ENCODE results near the gene PRSS38.

The PRSS38 gene

DNA sequence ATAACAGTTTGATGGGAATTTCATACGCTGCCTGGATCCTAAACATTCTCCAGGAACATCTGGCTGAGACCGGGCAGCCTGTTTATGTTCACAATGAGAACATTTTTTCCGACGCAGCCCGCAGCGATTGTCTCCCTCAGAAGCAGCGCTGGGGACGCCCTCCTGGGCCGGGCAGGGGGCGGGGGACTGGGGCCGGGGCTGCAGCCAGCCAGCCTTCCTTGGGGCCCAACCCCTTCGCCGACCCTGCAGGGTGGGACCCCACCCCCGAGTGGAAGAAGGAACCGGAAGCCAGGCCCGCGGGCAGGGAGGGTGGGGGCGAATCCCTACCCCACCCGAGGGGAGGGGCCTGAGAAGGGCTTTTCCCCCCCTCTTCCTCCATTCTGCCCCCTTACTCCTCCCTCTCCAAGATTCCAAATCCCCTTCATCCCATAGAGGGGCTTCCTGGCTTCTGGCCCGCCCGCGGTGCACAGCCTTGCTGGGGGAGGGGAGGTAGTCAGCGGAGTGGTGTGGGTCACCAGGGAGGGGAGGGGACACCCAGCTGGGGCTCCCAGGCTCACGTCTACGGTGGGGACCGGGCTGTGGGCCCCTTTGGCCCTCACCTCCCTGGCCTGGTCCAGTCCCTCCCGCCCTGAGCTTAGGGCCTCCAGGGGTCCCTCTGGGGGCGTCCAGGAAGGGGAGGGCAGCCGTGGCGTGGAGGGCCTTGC lies 71.7 kb downstream of the PRSS38 start:
- DNase-seq: peak; percentile 29

DNA sequence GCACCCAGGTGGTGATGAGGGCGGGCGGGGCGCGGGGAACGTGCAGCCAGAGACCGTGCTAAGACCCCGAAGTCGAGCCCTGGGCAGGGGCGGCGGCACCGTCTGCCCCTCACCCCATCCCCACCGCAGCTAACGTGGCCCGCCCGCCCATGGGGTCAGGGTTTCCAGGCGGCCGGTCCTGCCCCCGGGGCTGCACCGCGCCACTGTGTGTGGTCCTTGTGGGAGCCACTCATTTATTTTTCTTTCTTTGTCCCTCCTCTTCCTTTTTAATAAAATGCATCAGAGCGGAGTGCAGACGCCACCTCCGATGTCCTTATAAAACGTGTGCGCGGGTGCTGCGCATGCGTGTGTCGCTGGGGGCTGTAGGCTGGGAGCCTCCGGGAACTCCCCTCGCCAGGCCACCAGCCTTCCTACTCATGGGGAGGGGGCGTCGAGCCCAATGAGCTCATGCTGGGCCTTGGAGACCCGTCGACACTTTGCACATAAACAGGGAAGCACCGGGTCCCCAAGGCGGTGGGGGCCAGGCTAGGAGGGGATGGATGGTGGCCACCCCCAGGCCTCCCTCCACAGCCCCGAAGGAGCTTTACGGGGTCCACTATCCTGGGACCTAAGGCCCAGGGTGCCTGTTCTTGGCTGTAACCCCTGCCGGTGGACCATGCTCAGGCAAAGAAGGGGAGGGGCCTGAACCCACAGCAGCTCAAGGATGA lies 72.4 kb downstream of the PRSS38 start:
- peak; percentile 17 for DNase-seq

DNA sequence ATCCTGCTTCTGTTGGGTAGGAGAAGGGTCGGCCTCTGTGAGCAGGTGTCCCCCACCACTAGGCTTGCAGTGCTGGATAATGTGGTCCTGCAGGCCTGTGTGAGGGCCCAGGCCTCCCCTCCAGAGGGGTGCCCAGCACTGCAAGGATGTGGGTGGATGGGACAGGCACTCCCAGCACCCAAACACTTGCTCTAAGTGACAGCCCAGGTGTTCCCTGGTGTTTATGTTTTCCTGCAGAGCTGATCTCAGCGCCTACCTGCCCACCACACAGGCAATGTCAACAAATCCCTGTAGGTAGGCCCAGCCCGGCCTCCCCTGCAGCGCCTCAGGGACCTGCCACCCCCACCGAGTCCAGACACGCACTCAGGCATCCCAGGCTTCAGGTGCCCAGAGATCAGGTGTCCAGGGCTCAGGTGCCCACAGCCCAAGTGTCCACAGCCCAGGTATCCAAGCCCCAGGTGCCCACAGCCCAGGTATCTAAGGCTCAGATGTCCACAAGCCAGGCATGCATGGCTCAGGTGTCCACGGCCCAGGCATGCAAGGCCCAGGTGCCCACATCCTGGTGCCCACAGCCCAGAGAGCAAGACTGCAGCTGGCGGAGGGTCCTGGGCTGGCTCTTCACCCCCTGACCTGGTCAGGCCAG lies 73.0 kb downstream of the PRSS38 start:
- DNase-seq: no peak

DNA sequence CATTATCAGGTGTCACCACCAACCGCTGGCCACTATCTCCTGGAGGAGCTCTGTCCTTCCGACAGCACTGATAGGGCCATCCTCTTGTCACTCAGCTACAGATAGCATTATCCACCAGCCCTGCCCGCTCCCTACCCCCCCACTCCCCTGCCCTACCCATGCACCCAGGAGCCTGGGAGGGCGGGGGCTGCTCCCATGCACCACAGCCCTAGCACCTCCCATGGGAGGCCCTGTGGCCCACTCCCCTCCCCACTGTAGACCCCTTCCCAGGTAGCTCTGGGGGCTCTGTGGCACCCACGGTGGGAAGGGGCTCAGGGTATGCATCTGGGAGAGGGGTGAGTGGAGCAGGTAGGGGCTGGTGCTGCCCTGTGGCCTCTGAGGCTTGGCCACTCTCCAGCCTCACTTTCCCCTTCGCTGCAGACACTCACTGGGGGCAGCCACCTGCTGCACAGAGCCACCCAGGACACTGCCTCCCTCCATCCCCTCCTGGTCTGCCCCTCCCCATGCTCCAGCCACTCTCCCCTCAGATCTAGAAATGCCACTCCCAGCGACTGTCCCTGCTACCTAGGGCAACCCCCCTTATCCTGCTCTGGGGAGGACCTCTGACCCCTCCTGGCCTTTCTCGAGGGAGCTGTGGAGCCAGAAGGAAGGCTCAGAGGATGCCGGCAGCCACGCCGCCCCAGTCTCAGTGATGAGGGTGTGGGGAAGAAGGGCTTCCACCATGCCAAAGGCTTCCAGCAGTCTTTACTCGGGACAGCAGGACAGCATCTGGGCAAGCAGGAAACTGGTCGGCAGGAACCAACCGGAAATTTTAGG lies 73.8 kb downstream of the PRSS38 start:
- DNase-seq: no peak

DNA sequence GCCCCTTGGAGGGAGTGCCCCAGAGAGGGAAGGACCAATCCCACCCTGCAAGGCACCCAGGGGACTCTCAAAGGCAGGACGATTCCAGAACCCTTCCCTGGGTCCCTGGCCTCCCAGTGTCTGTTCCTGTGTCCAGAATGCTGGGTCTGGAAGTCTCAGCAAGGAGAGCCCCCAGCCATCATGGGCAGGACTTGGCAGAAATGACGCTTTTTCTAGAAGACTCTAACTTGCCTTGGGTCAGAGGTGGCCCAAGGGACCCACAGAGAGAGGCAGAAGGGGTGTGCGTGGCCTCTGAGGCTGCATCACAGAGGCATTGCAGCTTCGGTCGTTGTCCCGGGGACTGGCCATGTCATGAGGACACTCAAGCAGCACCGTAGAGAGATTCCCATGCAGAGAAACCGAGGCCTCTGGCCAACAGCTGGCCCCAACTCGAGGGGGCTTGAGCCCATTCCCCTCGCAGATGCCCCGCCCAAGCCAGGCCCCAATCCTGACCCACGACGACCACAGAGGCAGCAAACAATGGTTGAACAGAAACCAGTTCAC lies 74.5 kb downstream of the PRSS38 start:
- no peak for DNase-seq

DNA sequence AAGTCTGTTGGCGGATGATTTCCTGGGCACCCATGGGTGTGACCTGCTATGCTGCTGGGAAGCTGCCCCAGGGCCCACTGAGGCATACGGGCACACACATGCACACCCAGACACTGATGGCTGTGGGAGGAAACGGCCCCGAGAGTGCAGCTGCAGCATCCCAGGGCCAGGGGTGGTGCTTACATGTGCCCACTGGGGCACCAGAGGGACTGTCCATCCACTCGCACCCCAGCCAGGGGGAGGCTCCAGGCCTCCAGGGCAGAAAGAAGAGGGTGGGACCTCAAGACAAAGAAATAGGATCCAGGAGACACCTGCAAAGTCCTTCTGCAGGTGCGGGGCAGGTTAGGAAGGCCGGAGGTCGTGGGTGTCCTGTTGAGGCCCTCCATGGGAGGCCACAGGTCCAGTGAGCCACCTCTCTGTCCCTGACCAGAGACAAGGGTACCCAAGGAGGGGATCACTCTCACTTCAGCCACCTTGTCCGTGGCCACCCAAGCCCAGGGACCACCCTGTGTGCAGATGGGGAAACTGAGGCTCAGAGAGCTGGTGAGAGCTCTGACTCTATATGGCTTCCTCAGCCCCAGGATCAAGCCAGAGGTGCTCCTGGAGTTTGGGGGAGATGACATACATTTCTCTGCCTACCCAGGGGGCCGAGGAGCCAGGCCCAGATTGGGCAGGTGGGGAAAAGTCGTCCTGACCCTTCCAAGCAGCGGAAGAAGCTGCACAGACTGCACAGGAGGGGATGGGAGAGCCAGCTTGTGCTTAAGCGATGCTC lies 75.2 kb downstream of the PRSS38 start:
- DNase-seq: no peak

DNA sequence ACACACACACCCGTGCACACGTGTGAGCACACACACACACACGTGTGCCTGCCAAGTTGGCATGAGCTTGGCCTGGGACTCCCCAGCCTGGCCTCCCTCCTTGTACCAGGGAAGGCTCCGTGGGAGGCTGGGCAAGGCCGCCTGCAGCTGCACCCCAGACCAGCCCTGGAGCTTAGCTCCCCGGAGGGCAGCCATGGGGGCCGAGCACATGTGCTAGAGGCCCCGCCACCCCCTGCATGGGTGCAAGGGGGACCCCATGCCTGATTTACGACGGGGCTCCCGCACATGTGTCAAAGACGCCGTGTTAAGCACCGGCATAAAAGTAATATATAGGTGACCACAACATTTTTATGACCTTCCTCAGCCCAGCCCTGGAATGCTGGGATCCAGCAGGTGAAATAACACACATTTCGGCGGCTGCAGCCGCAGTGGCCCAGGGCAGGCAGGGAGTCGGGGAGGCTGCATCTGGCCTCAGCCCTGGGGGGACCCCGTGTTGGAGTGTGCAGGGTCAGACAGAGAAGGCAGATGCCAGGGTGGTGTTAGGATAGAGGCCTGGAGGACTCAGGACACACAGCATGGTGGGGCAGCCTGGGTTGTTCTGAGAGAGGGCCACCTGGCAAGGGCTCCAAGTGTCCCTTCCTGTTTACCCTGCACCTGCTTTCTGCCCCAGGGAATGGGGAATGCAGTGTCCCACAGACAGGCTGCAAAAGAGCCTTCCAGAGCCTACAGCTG lies 75.9 kb downstream of the PRSS38 start:
- no peak for DNase-seq

DNA sequence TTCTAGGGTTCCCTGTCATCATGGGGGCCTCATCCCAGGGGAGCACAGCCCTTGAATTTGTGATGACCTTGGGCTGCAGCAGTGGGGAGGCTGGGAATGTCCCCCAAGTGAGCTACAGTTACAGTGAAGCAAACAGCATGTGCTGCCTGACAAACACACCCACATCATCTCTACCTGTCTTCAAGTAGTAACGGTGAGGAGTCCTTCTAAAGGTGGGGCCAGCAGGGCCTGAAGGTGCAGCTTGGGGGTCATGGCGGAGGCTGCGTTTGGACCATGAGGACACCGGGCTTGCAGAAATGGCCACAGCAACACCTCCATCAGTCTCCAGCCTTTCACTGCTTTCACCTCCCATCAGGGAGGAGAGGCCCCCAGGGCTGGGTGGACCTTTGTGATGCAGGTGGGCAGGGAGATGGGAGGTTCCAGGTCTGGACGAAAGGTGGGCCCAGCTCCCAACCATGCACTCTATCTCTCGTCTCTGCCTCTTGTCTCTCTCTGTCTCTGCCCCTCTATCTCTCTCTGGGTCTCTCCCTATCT lies 76.5 kb downstream of the PRSS38 start:
- no peak for DNase-seq

DNA sequence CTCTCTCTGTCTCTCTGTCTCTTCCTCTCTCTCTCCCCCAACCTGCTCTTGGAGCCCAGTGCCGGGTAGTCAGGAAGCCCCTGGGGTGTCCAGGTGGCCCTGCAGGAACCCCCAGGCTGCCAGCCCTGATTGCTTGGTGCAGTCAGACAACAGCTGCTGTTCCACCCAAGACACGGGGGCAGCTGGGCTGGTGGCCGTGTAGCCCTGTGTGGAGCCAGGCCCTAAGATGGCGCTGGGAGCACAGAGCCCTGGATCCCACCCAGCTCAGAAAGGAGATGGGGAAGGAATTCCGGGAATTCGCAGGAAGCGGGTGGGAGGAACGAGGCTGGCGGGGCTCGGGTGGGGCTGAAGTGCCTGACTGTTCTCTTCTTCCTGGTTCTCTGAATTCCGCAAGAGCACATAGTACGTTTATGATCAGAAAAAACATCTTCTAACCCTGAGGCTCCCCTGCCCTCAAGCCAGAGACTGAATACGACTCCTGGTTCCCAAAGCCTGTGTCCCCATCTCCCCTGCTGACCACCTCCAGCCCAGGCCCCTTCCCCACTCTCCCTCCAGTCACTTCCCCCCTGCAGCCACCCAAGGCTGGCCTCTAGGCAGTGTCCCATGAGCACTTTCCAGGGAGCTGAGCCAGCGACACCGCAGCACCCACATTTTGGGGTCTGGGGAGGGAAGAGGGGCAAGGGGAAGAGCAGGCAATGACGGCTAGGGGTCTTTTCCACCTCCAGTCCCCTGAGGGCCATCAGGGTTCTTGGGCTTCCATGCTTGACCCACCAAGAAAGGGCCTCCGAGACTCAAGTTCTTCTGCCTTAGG lies 77.2 kb downstream of the PRSS38 start:
- no peak for DNase-seq

DNA sequence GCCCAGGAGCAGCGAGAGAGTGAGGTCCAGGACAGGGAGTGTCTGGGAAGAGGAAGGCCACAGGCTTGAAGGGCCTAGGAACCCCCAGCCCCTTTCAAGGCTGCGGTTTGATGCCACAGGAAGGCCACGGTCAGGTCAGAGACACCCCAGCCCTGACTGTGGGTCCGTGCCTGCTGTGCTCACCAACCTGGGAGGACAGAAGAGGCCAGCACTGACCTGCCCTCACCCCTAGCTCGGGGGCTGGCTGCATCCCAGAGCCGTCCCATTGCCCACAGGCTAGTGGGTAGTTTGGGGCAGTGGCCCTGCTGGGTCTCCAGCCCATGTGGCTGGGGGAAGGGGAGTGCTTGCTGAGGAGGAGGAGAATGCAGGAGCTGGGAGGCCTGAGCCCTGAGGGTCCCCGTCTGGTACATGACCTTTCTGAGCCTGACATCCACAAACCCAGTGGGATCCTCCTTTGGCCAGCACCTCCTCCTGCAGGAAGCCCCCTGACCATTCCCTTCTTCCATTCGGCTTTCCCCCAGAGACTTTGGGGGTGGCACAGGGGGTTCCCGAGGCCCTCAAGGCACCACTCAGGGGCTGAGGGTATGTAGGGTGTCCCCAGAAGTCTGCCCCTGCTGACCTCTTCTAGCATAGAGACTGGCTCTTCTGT lies 77.9 kb downstream of the PRSS38 start:
- no peak for DNase-seq

DNA sequence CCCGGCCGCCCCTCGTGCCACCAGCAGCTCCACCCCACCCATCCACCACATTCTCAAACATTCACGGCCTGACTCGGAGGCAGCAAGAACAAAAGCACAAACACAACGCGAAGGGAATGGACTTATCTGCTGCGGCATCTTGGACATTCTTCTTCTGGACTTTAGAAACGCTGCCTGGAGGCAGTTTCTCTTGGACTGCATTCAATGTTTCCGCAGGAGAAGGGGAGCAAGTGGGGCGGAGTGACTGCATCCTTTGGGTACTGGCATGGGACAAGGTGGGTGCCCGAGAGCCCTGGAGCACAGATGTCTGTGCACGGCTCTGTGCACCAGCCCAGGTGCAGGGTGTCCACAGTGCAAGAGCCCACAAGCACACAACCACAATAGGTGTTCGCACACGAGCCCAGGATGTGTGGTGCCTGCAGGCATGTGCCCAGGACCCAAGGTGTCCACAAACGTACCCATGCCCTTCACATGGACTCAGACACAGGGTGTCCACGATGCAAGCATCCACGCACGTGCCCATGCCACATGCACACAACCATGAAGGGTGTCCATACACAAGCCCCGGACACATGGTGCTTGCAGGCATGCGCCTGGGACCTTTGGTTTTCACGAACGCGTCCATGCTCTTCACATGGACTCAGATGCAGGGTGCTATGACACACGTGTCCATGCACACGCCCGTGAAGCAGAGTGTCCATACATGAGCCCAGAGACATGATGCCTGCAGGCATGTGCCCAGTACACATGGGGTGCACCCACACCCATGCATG lies 78.7 kb downstream of the PRSS38 start:
- DNase-seq: no peak

DNA sequence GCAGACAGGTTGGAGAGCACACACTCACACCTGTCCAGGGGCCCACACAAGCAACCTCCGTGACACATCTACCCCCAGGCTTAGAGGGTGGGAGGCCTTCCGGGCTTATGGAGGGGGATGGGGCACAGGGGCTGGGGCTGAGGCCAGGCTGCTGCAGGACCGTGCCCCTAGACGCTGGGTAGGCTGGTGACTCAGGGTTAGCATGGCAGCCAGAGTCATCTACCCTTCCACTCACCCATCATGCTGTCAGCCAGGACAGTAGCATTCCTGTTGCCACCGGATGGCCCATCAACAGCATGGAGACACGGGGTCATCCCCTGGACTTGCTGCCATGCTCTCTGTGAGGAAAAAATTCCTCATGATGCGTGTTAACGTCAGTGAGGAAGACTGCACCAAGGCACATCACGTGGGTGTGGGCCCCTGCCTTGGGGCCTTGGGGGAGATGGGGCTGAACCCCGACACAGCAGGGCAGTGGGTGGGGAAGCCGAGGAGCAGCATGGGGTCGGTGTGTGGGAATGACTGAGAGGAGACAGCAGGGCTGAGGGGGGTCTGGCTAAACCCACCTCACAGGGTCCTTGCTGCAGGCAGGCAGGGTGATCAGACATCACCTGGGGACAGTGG lies 79.5 kb downstream of the PRSS38 start:
- DNase-seq: no peak

Measured in stimulated activated naive CD4-positive, alpha-beta T cell treated with Interleukin-2 at 50 U/mL for 16 hours (primary cell).